NCI-H526 (cell line): ENCODE results near the gene ZNF165.
A peak's percentile ranks its signal among the peaks of the same experiment; 100 is the strongest.
"Not testable (repeated sequence)": the region's sequence is repeated elsewhere in the genome, so short reads cannot be mapped to it uniquely, and the experiment has no call there.

Experiments
- DNase-seq, 2 experiments: peaks; one replicate each; lab custom pipeline; 2025; lab: John Stamatoyannopoulos, UW

ZNF165 gene

GRCh38 chr6:28122283-28122682 is 41.9 kb downstream of the ZNF165 start:
- not testable (repeated sequence) for DNase-seq

- DNase-seq = peak; percentile 84 to 95
Observed at GRCh38 chr6:28124350-28124970, 44.1 kb downstream of the ZNF165 start, which contains the start of gene ZSCAN16. Gene ZSCAN16 (plus strand): TSS chr6:28124609. CDS start chr6:28125444, 835 bp downstream.

- no peak for DNase-seq
Observed at GRCh38 chr6:28124971-28125353, 44.6 kb downstream of the ZNF165 start.

GRCh38 chr6:28125401-28125800 is 45.0 kb downstream of the ZNF165 start:
- DNase-seq = no peak

- peak; percentile 12 to 58 for DNase-seq
Observed at GRCh38 chr6:28134015-28134414, 53.6 kb downstream of the ZNF165 start.

GRCh38 chr6:28134716-28135115 is 54.3 kb downstream of the ZNF165 start:
- DNase-seq = no peak

GRCh38 chr6:28135393-28135792 is 55.0 kb downstream of the ZNF165 start:
- DNase-seq = no peak

GRCh38 chr6:28136585-28137504 is 56.5 kb downstream of the ZNF165 start:
- DNase-seq = peak; percentile 73 to 94

- peak in 1 of 2 experiments; percentile 36 for DNase-seq
Observed at GRCh38 chr6:28137505-28137981, 57.2 kb downstream of the ZNF165 start.
